ENCODE data around the gene PNCK.

DNA sequence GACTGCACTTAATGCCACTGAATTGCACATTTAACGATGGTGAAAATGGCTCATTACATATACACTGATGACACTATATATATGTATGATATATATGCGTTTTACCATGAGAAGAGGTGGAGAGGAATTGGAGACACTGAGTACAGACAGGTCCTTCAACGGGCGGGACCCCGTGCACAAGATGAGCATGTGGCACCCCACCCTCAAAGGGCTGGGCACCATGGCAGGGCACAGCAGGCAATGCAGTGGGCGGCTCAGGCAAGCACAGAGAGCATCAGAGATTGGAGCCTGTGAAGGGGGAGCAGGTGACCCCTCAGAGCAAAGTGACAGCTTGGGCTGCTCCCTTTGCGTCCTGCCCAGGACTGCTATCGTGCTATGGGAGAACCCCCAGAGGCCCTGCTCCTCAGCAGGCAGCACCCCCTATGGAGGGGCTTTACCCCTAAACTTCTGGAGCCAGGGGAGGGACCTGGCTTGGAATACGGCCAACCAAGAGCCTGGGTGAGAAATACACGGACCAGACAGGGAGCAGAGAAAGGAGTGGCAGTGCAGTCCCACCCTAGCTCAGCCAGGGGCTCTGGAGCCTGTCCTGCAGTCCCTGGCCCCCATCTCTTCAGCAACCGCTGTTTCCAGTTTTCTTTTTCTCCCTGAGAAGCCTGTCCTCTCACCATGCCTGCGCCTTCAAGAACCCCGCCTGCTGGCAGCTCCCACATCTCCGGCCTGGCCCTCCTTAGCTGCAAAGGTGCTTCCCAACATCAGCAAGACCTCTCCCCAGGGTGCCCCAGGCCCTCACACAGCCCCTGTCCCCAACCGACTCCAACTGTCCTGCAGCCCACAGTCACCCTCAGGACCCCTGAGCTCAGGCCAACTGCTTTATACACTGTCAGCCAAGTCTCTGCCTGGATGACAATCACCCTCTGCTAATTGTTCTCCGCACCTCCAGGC lies 24.6 kb upstream of the PNCK start:
- TF ChIP-seq ZBTB7A (IDR thresholded peaks at IDR 0.05; ENCODE audit: low read depth) (no peak), FOXM1 (IDR thresholded peaks at IDR 0.05; ENCODE audit: borderline replicate concordance, low read depth) (no peak), EP300 (IDR thresholded peaks at IDR 0.05; ENCODE audit: borderline replicate concordance) (no peak), CEBPB (IDR thresholded peaks at IDR 0.05) (no peak), TCF12 (IDR thresholded peaks at IDR 0.05; ENCODE audit: low read depth) (no peak), TAF1 (IDR thresholded peaks at IDR 0.05; ENCODE audit: low read depth) (no peak), CREB1 (IDR thresholded peaks at IDR 0.05; ENCODE audit: low read depth) (no peak), YY1 (IDR thresholded peaks at IDR 0.05; ENCODE audit: low read depth) (no peak), MAX (IDR thresholded peaks at IDR 0.05) (no peak), NFIC (IDR thresholded peaks at IDR 0.05) (no peak), RAD21 (IDR thresholded peaks at IDR 0.05; ENCODE audit: low read depth) (no peak)
